PC-3 (cell line): ENCODE data around the gene HOXC10. TPM values are rescaled to one million over a fixed set of nuclear protein-coding genes. Genes with fewer than 3 reads are reported as not detected.

Experiments used
- ATAC-seq: fragments of 200-7000 bp; cut with Tn5 transposase; 2 replicates; pipeline ENCODE4 v1.9.1; 2020; ENCODE audit warnings: mild to moderate bottlenecking, moderate library complexity
- BruUV-seq: library from RNA; stranded (reverse); fragments of 400-500 nt; replicated peaks from 2 replicates; lab custom pipeline; 2021; lab: Mats Ljungman, UMichigan
- CTCF ChIA-PET: fragments of 300-600 bp; sonication (Branson Sonifier 250); formaldehyde crosslinking; loops from one replicate; lab custom pipeline; 2022; ENCODE audit warnings: antibody characterized with exemption; lab: Charles Lee
- POLR2A ChIA-PET: fragments of 300-600 bp; sonication (Branson Sonifier 250); formaldehyde crosslinking; loops from one replicate; lab custom pipeline; 2022; ENCODE audit warnings: antibody characterized with exemption; ENCODE audit not compliant: unreplicated experiment; lab: Charles Lee
- DNase-seq: peaks from one replicate; pipeline ENCODE4 v3.0.0-alpha.2; 2015
- H2AFZ ChIP-seq: fragments of 300-600 bp; sonication (generic); 2 replicates; pipeline ENCODE4 v1.6.0; 2016; ENCODE audit warnings: antibody characterized with exemption, low read length
- H3F3A ChIP-seq: fragments of 300-600 bp; sonication (generic); one replicate; pipeline ENCODE4 v1.6.0; 2017; ENCODE audit warnings: antibody characterized with exemption, low read length, control low read depth, mild to moderate bottlenecking; ENCODE audit not compliant: unreplicated experiment
- H3K27ac ChIP-seq: fragments of 300-600 bp; sonication (generic); 2 replicates; pipeline ENCODE4 v1.5.1; 2016; ENCODE audit warnings: mild to moderate bottlenecking, low read length
- H3K27me3 ChIP-seq: fragments of 300-600 bp; sonication (generic); 2 replicates; pipeline ENCODE4 v1.6.1; 2016; ENCODE audit warnings: low read length, mixed read lengths
- H3K36me3 ChIP-seq: fragments of 300-600 bp; sonication (generic); 2 replicates; pipeline ENCODE4 v1.6.1; 2016; ENCODE audit warnings: low read depth, mixed run types, low read length, mixed read lengths
- H3K4me1 ChIP-seq: fragments of 300-600 bp; sonication (generic); 2 replicates; pipeline ENCODE4 v1.5.1; 2016; ENCODE audit warnings: low read length; ENCODE audit not compliant: insufficient read depth
- H3K4me2 ChIP-seq: fragments of 300-600 bp; sonication (generic); 2 replicates; pipeline ENCODE4 v1.6.0; 2016; ENCODE audit warnings: low read length
- H3K4me3 ChIP-seq: fragments of 300-600 bp; sonication (generic); 2 replicates; pipeline ENCODE4 v1.5.1; 2016; ENCODE audit warnings: mild to moderate bottlenecking, low read length, mixed read lengths
- H3K79me2 ChIP-seq: fragments of 300-600 bp; sonication (generic); 2 replicates; pipeline ENCODE4 v1.6.1; 2017; ENCODE audit warnings: low read length, mixed read lengths
- H3K9ac ChIP-seq: fragments of 300-600 bp; sonication (generic); 2 replicates; pipeline ENCODE4 v1.6.0; 2016; ENCODE audit warnings: mild to moderate bottlenecking, low read length
- H3K9me2 ChIP-seq: fragments of 300-600 bp; sonication (generic); replicated peaks from 2 replicates; pipeline ENCODE4 v1.6.1; 2016; ENCODE audit warnings: mixed run types, low read length, mixed read lengths
- H3K9me3 ChIP-seq: fragments of 300-600 bp; sonication (generic); 2 replicates; pipeline ENCODE4 v1.6.1; 2016; ENCODE audit warnings: low read length, mixed read lengths
- H4K20me1 ChIP-seq: fragments of 300-600 bp; sonication (generic); 2 replicates; pipeline ENCODE4 v1.6.1; 2016; ENCODE audit warnings: low read length, mixed read lengths
- EZH2 ChIP-seq: fragments of 300-600 bp; sonication (generic); IDR thresholded peaks from one replicate; pipeline ENCODE4 v1.6.1; 2017; ENCODE audit warnings: antibody characterized with exemption, mild to moderate bottlenecking, low read length; ENCODE audit not compliant: unreplicated experiment
- EZH2phosphoT487 ChIP-seq: fragments of 300-600 bp; sonication (generic); IDR thresholded peaks from 2 replicates; pipeline ENCODE4 v1.6.1; 2018; ENCODE audit warnings: mild to moderate bottlenecking, antibody characterized with exemption, low read length, borderline replicate concordance
- intact Hi-C: fragments of 100-400 bp; cut with micrococcal nuclease; formaldehyde crosslinking; loops from 2 replicates; pipeline ENCODE4 v1.9.0; 2023
- total RNA-seq: library from RNA; depleted of rRNA; stranded (reverse); fragments of >200 nt; gene quantifications from 2 replicates; pipeline ENCODE4 v1.2.3, GENCODE V29; 2014
- TF ChIP-seq, protein P1 (sequence below): fragments of 300-600 bp; sonication (generic); conservative IDR thresholded peaks from 2 replicates; pipeline ENCODE4 v1.5.1; 2017; ENCODE audit warnings: antibody characterized with exemption, low read depth, mild to moderate bottlenecking, low read length

The HOXC10 gene
- total RNA-seq, 1 experiment from 2014 or later, result 0.69 TPM

GRCh38 chr12:53982648-53983567 is 2.0 kb upstream of the HOXC10 start:
- no peak overlapping the region for H2AFZ ChIP-seq
- H3K27me3 ChIP-seq, result no peaks in the 10 kb centered on the region
- no peak for ATAC-seq
- no peak overlapping the region for H3K27ac ChIP-seq
- POLR2A ChIA-PET, result no interaction called here
- H4K20me1 ChIP-seq, result no peaks in the 10 kb centered on the region
- peaks cover 25% of the 10 kb centered on the region for H3K4me1 ChIP-seq
- no peak overlapping the region for H3K4me2 ChIP-seq
- no peak for DNase-seq
- CTCF ChIA-PET, result no interaction called here
- BruUV-seq, result no TSS peak
- H3K9ac ChIP-seq, result no peak overlapping the region
- TF ChIP-seq EZH2 (no peak), EZH2phosphoT487 (no peak)
- TF ChIP-seq, protein P1, sequence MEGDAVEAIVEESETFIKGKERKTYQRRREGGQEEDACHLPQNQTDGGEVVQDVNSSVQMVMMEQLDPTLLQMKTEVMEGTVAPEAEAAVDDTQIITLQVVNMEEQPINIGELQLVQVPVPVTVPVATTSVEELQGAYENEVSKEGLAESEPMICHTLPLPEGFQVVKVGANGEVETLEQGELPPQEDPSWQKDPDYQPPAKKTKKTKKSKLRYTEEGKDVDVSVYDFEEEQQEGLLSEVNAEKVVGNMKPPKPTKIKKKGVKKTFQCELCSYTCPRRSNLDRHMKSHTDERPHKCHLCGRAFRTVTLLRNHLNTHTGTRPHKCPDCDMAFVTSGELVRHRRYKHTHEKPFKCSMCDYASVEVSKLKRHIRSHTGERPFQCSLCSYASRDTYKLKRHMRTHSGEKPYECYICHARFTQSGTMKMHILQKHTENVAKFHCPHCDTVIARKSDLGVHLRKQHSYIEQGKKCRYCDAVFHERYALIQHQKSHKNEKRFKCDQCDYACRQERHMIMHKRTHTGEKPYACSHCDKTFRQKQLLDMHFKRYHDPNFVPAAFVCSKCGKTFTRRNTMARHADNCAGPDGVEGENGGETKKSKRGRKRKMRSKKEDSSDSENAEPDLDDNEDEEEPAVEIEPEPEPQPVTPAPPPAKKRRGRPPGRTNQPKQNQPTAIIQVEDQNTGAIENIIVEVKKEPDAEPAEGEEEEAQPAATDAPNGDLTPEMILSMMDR, result no peak
- H3F3A ChIP-seq, result no peaks in the 10 kb centered on the region
- no peaks in the 10 kb centered on the region for H3K9me3 ChIP-seq
- H3K9me2 ChIP-seq, result no peaks in the 10 kb centered on the region
- intact Hi-C loops, result no loop called here
- H3K79me2 ChIP-seq, result no peaks in the 10 kb centered on the region
- no peaks in the 10 kb centered on the region for H3K36me3 ChIP-seq
- no peak overlapping the region for H3K4me3 ChIP-seq

- no peaks in the 10 kb centered on the region for H4K20me1 ChIP-seq
- no peak overlapping the region for H3K4me3 ChIP-seq
- no peak overlapping the region for H3K27ac ChIP-seq
- no peak for DNase-seq
- no peaks in the 10 kb centered on the region for H3K9me3 ChIP-seq
- TF ChIP-seq EZH2phosphoT487 (no peak), EZH2 (no peak)
- TF ChIP-seq, protein P1, result no peak
- ChIA-PET POLR2A (no interaction called here), CTCF (no interaction called here)
- ATAC-seq, result no peak
- H3K4me2 ChIP-seq, result no peak overlapping the region
- no peaks in the 10 kb centered on the region for H3K79me2 ChIP-seq
- no peak overlapping the region for H3K9ac ChIP-seq
- H3K36me3 ChIP-seq, result no peaks in the 10 kb centered on the region
- H3K4me1 ChIP-seq, result peaks cover 25% of the 10 kb centered on the region
- intact Hi-C loops, result no loop called here
- H3K9me2 ChIP-seq, result no peaks in the 10 kb centered on the region
- no peaks in the 10 kb centered on the region for H3F3A ChIP-seq
- H3K27me3 ChIP-seq, result no peaks in the 10 kb centered on the region
- no TSS peak for BruUV-seq
- no peak overlapping the region for H2AFZ ChIP-seq
Measured at GRCh38 chr12:53983568-53983949, 1.4 kb upstream of the HOXC10 start.
